Left lobe of liver (tissue), 2 donors: Measurements from ENCODE around the gene ADAMTSL1. TPM values are rescaled to one million over a fixed set of nuclear protein-coding genes. Genes with fewer than 3 reads are reported as not detected.

Experiments
- ATAC-seq: fragments of 200-7000 bp; cut with Tn5 transposase; one replicate; pipeline ENCODE4 v1.9.1; 2020; ENCODE audit warnings: mild to moderate bottlenecking, moderate library complexity
- DNase-seq: peaks from one replicate; pipeline ENCODE4 v3.0.0-alpha.2; 2020; ENCODE audit warnings: low spot score
- total RNA-seq: library from RNA; stranded (reverse); gene quantifications from one replicate; pipeline ENCODE4 v1.2.1, GENCODE V29; 2021
- donor health status: DM: no; HTN: no; CAD: no; lungs with moderate emphysema.
- donor health status: DM: no; HTN: yes; CAD: no.

Gene ADAMTSL1, protein sequence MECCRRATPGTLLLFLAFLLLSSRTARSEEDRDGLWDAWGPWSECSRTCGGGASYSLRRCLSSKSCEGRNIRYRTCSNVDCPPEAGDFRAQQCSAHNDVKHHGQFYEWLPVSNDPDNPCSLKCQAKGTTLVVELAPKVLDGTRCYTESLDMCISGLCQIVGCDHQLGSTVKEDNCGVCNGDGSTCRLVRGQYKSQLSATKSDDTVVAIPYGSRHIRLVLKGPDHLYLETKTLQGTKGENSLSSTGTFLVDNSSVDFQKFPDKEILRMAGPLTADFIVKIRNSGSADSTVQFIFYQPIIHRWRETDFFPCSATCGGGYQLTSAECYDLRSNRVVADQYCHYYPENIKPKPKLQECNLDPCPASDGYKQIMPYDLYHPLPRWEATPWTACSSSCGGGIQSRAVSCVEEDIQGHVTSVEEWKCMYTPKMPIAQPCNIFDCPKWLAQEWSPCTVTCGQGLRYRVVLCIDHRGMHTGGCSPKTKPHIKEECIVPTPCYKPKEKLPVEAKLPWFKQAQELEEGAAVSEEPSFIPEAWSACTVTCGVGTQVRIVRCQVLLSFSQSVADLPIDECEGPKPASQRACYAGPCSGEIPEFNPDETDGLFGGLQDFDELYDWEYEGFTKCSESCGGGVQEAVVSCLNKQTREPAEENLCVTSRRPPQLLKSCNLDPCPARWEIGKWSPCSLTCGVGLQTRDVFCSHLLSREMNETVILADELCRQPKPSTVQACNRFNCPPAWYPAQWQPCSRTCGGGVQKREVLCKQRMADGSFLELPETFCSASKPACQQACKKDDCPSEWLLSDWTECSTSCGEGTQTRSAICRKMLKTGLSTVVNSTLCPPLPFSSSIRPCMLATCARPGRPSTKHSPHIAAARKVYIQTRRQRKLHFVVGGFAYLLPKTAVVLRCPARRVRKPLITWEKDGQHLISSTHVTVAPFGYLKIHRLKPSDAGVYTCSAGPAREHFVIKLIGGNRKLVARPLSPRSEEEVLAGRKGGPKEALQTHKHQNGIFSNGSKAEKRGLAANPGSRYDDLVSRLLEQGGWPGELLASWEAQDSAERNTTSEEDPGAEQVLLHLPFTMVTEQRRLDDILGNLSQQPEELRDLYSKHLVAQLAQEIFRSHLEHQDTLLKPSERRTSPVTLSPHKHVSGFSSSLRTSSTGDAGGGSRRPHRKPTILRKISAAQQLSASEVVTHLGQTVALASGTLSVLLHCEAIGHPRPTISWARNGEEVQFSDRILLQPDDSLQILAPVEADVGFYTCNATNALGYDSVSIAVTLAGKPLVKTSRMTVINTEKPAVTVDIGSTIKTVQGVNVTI (N-terminal part only)
- total RNA-seq = 1.9 TPM

DNA sequence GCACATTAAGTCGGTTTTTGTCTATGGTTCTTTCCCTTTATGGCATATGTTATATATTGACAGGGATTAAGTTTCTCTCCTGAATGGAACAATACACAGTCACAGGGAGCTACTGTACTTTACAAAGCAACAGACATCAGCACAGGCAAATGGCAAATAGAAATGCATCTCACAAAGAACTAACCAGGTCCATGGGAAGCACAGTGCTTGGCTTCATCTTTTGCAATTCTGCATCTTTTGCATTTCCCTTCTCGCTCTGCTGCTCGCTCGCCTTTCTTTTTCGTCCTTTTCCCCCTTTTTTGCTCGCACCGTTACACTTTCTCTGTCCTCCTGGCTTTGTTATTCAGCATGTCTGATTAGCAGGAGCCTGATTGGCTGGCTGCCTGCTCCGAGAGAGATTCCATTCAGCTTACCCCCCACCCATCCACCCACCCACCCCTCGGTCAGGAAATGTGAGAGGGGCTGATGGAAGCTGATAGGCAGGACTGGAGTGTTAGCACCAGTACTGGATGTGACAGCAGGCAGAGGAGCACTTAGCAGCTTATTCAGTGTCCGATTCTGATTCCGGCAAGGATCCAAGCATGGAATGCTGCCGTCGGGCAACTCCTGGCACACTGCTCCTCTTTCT lies at the start of gene ADAMTSL1:
ADAMTSL1 (plus strand) TSS at position 502 of the 628 bp plus-strand sequence; CDS start at position 582, 80 bp downstream.
- DNase-seq (peak; percentile 53), ATAC-seq (peak; percentile 92)

DNA sequence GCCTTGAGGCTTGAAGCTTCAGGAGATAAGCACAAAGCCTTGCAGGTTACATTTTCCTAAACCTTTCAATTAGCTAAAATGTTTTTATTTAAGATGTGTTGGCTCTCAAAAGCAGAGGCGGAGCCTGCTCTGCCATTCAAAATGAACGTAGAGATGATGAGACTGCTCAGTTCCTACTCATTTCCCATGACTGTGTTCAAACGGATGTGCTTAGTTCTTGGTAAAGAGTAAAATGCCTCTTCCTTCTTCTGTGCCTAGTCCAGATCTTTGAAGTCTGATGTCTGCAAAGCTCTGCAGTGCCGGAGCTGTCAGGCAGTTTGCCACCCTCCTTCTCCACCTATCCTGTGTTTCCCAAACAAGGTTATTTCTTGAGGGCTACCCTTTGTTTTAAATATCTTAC lies 46.3 kb upstream of the ADAMTSL1 start:
- no peak for DNase-seq
- ATAC-seq = no peak

DNA sequence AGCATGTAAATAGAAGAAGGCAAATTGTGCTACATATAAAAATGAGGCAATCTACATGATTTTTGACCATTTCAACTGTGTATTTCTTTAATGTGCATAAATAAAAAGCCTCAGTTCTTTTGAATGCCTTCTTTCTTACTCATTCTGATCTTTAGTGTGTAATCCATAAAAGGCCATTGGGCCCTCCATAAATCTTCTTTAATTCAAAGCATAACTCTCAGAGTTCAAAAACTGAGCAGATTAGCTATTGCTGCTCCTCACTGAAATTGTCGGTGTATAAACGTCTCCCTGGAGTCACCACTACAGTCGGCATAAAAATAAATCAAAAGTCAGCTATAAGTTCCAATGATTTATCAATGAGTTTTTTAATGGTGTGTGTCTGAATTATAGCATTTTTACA lies 45.3 kb upstream of the ADAMTSL1 start:
- no peak for DNase-seq
- ATAC-seq = no peak

DNA sequence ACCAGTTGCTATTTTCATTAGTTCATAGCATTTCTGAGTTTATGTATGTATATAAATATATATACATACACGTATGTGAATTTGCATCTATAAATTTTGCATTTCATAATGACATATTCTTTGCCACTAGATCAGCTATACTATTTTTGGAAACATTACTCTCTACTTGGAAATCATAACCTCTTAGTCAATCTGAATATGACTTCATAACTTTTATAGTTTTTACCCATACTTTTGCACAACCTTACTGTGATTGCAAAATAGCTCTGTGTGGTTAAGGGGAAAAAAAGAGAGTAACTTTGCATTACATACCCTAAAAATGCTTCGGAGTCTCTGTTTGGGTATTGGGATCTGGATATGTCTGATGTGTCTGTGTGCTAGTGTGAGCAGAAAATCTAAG lies 44.9 kb upstream of the ADAMTSL1 start:
- ATAC-seq (no peak), DNase-seq (no peak)

DNA sequence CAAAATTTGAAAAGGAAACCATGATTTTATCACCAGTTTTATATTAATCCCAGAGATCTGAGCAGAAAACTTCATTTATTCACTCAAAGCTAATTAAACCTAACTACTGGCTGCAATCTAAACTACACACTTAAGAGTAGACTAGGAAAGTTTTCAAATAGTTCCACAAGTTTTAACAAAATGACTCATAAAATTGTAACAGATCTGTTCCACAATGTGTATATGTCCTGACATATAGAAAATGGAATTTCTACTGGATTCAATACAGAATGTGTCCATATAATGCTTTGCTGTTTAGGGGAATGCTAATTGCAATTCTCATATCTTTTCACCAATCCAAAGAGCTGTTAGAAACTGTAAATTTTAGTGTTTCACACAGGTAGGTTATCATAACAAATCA lies 40.3 kb upstream of the ADAMTSL1 start:
- ATAC-seq = no peak
- DNase-seq = no peak

DNA sequence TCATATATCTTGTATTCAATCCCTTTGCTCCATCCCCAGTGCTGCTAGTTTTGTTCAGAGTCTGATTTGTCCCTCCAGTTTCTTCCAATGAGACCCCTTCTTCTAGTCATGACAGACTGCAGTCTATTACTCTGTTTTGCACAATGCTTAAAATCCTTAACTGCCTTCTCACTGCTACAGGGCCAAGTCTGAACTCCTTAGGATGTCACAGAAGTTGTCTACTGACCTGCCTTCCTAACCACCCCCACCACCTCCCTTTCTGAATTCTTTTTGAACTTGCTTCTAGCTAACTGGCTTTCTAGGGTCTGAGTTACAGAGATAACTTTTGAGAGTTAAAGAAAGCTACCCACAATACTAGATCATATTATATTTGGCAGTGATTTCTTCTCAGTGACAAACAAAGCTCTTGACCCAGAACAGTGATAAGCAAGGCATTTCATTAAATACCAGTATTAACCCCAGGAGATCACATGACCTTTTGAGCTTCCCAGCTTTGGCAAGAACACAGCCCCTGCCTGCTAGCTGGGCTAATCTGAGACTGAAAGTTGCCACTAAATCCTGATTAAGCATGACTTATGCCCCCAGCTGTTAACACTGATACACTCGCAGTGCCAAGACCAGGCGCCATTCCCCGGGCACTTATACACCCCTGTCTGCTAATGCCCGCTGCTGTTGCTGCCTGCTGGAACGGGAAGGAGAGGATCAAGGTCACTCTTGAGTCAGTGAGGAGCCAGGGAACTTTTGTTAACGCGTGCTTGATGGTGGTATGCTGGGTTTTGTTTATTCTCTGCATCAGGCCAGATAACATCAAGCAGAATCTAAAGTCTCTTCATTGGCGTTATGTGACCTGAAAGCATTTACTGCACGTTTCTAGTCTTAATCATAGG lies 36.4 kb upstream of the ADAMTSL1 start:
- ATAC-seq (peak; percentile 85), DNase-seq (peak; percentile 78)

DNA sequence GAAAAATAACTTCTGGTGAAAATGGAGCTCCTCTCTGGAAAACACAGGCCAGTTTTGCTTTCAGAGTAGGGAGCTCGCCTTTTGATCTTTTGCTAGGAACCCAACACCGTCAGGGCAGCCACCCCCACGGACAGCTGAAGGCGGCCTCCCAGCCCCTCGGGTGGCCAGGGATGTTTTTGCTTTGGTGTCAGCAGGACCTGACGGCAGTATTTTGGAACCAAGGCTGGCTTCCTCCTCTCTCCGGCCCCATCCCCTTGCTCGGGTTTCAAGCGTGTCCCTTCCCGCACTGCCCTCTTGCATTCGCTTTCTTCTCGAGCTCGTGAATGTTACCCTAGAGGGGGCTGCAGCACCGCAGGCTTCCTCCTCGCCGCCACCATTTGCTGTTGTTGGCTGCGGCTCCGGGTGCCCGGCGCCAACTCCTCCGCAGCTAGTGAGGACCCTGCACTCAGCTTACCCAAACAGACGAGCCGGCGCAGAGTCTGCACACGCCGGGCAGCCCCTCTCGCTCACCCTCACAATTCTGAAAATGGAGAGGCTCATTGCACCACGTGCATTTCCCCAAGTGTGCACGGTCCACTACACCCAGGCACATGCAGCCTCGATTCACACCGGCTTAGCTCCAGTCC lies 35.5 kb upstream of the ADAMTSL1 start:
- DNase-seq (peak; percentile 59), ATAC-seq (peak; percentile 71)

DNA sequence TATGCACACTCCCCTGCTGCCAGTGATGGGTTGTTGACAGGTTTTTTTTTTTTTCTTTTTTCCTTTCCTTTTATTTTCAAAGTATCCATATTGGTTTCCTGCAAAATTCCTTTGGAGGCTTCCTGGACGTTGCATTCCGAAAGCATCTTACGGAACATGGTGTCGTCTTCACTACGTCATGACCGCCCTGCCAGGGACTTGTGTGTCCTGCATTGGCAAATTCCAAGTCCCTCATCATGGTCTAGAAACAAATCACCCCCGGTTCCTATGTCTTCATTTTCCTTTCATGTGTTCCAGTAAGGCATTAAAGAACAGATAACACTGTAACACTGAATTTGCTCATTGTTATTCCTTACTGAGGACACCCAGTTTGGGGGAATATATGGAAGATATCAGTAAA lies 35.0 kb upstream of the ADAMTSL1 start:
- ATAC-seq (no peak), DNase-seq (no peak)

DNA sequence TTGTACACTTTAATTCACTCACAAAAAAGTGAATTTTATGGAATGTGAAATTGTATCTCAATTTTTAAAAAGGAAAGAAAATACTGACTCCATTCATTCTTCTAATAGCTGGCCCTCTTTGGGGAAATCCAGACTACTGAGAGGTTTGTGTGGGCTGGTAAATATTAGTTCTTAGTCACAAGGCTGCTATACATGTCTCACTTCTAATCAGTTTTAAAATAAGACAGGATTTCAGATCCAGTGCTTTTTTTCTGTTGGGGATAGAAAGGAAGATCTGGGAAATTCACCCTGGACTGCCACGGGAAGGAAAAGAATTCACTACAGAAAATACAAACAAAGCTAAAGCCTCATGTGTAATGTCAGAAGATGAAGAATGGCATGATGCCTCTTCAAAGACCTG lies 32.7 kb upstream of the ADAMTSL1 start:
- DNase-seq (no peak), ATAC-seq (no peak)

DNA sequence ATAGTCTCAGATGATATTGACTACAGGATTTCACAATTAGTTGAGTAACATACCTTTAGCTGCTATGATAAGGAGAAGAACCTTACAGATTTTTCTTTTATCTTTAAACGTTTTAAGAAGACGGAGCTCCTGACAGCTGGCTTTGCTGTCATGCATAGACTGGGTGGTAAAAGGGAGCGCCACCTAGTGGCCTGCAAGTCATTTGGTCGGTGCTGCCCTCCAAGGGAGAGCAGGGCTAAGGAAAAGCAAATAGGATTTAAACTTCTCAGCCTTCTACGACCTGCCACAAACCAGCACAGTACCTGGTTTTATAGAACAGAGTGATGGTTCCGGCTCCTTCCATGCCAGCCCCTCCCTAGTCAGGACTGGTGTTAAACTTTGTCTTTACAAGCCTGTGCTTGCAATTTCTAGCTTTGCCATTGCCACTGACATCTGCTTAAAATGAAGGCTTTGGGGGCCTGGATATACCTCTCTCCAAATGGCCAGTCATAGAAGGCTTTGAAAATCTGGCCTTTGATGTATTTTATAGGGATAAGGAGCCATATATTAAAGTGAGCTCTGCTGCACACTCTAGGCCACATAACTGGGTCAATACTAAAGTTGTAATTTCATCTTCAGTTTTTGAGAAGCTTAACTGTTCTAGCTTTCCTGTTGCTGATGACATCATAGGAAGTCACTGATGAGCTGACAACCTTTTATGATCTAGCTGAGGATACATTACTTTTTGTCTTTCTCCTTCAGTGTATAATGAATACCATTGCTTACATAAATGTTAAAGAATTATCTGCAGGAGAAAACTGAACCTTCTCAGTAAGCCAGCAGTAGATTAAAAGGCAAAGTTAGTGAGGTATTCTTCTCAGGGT lies 31.1 kb upstream of the ADAMTSL1 start:
- peak; percentile 68 for ATAC-seq
- peak; percentile 73 for DNase-seq

DNA sequence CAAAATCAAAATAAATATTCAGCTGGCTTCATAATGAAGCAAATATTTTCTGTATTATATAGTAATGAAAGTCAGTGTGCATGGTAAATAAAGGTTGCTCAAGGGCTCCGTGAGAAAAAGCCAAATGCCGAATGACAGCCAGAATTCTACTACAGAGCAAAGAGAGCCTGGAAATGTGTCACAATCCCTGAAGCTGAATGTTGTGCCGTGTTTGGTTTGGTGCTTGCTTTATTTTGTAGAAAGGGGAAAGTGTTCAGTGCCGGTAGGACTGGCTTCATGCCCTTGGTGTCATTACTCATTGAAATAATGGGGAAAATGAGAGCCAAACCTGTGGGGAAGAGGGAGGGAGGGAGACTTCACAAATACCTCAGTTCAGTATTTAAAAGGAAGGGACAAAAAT lies 26.8 kb upstream of the ADAMTSL1 start:
- DNase-seq (peak; percentile 68), ATAC-seq (peak; percentile 85)

DNA sequence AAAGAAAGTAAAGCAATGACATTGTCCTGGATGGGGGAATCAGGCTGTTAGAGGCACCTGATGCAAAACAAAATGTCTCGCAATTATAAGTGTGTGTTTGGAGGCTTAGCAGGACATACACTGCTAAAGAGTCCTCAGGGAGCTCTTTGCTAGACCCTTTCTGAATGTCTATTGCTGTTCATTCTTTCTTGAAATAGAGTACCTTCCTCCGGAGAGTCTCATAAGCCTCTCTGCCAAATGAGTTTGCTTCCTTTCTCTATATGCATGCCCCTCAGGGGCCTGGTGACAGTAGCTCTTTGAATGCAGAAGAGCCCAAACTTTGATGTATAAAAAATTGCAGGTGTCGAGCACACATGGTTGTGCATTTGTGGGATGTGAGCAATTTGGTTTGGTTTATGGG lies 26.4 kb upstream of the ADAMTSL1 start:
- DNase-seq (no peak), ATAC-seq (no peak)

DNA sequence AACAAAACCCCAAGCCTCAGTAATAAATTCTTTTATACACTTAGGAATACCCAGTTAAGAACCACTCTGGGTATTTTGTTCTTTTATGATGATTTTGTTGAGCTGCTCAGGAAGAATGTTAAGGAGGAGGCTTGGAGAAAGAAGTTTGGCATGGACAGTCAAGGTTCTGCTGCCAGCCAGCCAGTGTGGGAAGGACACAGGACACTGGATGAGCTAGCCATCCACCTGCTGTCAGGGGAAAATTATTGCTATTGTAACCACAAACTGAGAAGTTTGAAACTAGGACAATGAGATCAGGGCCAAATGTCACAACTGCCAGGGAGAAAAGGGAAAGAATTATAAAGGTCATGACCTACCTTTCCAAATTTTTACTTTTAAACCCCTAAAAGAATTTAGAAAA lies 25.9 kb upstream of the ADAMTSL1 start:
- no peak for DNase-seq
- ATAC-seq = peak; percentile 61

DNA sequence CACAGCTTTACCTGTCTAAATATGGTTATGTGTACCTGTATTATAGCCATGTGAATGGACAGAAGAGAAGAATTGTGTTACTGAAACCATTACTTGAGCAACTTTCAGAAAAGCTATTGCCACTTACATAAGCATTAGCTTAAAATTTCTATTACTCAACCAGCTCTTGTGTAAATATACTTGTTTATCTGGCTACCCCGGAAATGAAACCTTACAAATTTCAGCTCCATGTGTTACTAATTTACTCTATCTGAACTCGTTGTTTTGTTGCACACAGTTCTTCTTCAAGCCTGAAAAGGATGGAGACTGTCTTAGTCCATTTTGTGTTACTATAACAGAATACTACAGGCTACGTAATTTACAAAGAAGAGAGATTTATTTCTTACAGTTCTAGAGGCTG lies 22.5 kb upstream of the ADAMTSL1 start:
- no peak for DNase-seq
- ATAC-seq = peak; percentile 33

DNA sequence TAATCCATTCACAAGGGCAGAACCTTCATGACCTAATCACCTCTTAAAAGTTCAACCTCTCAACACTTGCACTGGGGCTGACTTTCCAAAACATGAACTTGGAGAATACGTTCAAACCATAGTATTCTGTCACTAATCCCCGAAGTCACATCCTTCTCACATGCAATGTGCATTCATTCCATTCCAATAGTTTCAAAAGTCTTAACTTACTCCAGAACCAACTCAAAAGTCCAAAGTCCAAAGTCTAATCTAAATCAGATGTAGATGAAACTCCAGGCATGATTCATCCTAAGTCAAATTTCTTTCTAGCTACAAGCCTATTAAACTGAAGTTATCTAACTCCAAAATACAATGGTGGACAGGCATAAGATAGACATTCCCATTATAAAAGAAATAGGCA lies 21.7 kb upstream of the ADAMTSL1 start:
- DNase-seq (no peak), ATAC-seq (no peak)

DNA sequence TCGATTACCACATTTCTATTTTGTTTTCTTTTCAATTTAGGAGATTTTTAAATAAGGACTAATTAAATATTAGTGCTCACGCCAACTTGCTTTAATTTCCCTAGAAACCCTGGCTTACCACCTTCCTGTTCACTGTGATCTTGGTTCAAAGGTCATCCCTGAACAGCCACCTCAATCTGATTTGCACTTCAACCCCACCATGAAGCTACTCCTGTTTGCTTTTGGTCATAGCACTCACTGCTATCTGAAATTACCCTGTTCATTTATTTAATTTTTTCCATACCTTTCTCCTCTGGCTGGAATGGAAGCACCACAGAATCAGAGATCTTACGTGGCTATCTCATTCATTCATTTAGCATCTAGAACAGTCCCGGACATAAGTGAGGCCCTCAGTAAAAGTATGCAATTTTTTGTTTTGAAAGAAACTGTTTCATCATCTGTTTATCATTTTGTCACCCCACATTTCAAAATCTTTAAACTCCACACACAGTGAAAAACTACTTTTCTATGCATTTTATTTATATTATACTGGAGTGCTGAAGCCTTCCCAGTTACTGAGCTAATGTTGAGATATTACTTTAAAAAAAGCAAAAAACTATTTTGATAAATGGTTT lies 17.2 kb upstream of the ADAMTSL1 start:
- peak; percentile 97 for ATAC-seq
- peak; percentile 60 for DNase-seq

DNA sequence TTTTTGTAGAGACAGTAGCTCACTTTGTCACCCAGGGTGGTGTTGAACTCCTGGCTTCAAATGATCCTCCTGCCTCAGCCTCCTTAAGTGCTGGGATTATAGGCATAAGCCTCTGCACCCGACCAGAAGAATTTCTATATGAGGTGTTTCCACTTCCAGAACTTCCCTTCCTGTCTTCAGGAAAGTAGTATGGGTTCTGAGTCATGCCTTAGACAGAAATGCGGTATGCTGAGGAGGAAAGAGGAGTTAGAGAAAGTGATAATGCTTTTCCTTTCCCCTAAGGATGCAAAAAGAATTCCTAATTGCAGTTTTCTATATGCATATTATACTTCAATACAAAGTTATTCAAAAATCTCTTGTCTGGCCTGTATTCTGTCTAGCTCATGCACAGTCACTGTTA lies 16.4 kb upstream of the ADAMTSL1 start:
- no peak for ATAC-seq

More for the DNA sequence above, 16.4 kb upstream of the ADAMTSL1 start:
- no peak for DNase-seq
